CD4-positive, alpha-beta T cell treated with Interleukin-12 subunit alpha and Interleukin-12 subunit beta, for 1 hour (primary cell): Measurements from ENCODE around the gene UBXN1.

Source experiments
- DNase-seq: peaks from one replicate; pipeline ENCODE4 v3.0.0-alpha.2; 2020

The UBXN1 gene

DNA sequence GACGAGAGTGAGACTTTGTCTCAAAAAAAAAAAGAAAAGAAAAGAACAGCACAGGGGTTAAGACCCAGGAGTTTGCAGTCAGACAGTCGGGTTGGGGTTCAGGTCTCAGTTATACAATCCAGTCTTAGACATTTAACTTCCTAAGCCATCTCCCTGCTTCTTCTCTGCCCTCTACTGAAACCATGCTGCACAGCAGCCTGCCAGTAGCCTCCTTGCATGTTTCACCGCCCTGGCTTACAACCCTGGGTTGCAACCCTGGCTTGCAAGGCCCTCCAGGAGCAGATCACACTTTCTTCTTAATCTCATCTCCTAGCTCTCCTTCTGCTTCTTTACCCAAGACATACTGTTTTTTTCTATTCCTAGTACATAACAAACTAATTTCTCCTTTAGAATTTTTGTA, 51.2 kb downstream of the UBXN1 start:
- peak; percentile 23 for DNase-seq
